Skeletal muscle tissue (tissue), 4 donors: ENCODE measurements around the gene ITPR1. TPM values are rescaled to one million over a fixed set of nuclear protein-coding genes. Genes with fewer than 3 reads are reported as not detected.

Source experiments
- H3K27ac ChIP-seq: one replicate; pipeline ENCODE4 v1.7.0; 2013; ENCODE audit warnings: mild to moderate bottlenecking, low read depth, low read length, inconsistent platforms
- H3K27me3 ChIP-seq, 3 donors: one replicate each; pipeline ENCODE4 v1.7.0; 2013; ENCODE audit warnings: low read length in 3 of 3; ENCODE audit not compliant: control insufficient read depth in 3 of 3, insufficient read depth in 3 of 3
- H3K36me3 ChIP-seq, 3 donors: one replicate each; pipeline ENCODE4 v1.7.0; 2013; ENCODE audit warnings: low read length in 3 of 3; ENCODE audit not compliant: control insufficient read depth in 3 of 3, insufficient read depth in 3 of 3
- H3K4me1 ChIP-seq, 3 donors: one replicate each; pipeline ENCODE4 v1.7.0; 2013; ENCODE audit warnings: low read length in 3 of 3, mild to moderate bottlenecking in 3 of 3; ENCODE audit not compliant: control insufficient read depth in 3 of 3, insufficient read depth in 3 of 3
- H3K4me3 ChIP-seq, 3 donors: one replicate each; pipeline ENCODE4 v1.7.0; 2013; ENCODE audit warnings: low read length in 3 of 3
- H3K9ac ChIP-seq, 3 donors: one replicate each; pipeline ENCODE4 v1.7.0; 2013; ENCODE audit warnings: low read length in 3 of 3, mild to moderate bottlenecking in 3 of 3, moderate library complexity in 2 of 3, low read depth in 1 of 3
- H3K9me3 ChIP-seq, 3 donors: one replicate each; pipeline ENCODE4 v1.7.0; 2013; ENCODE audit warnings: low read length in 3 of 3; ENCODE audit not compliant: control insufficient read depth in 3 of 3
- total RNA-seq: library from RNA; depleted of rRNA; stranded (reverse); fragments of >200 nt; gene quantifications from one replicate; pipeline ENCODE4 v1.2.3, GENCODE V29; 2014
- donor health status: Osteomylitis.

ITPR1 gene
- total RNA-seq, 1 donor from 2014 or later = 55.8 TPM

GRCh38 chr3:4476496-4476895 lies 16.7 kb upstream of the ITPR1 start:
- H3K27me3 ChIP-seq = peaks cover 0 to 8% (median 0%) of the 10 kb centered on the region in 3 donors
- no peak overlapping the region for H3K4me3 ChIP-seq
- no peak overlapping the region for H3K27ac ChIP-seq
- no peaks in the 10 kb centered on the region for H3K9me3 ChIP-seq
- no peaks in the 10 kb centered on the region for H3K36me3 ChIP-seq
- peaks cover 0 to 14% (median 0%) of the 10 kb centered on the region in 3 donors for H3K4me1 ChIP-seq
- H3K9ac ChIP-seq = no peak overlapping the region

DNA sequence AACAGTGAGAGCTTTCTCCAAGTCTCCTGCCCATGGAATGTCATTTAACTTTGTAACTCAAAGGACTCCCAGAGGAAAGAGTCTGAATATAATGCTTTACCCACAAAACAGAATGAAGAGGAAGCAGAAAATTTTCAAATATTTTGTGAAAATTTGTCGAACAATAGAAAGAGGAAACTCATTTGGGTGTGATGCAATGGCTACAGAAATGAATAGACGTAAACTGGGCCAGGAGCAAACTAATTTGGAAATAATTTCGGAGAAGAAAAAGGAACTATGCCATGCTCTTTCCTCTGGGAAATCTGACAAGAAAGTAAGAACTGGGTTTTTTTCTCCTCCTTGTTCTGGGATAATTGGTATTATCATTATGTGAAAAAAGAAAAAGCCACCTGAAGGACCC lies 14.9 kb upstream of the ITPR1 start:
- H3K4me3 ChIP-seq = no peak overlapping the region
- H3K27ac ChIP-seq = no peak overlapping the region
- H3K27me3 ChIP-seq = peaks cover 0 to 8% (median 0%) of the 10 kb centered on the region in 3 donors
- H3K9me3 ChIP-seq = no peaks in the 10 kb centered on the region
- peaks cover 0 to 14% (median 0%) of the 10 kb centered on the region in 3 donors for H3K4me1 ChIP-seq
- no peaks in the 10 kb centered on the region for H3K36me3 ChIP-seq
- H3K9ac ChIP-seq = no peak overlapping the region

DNA sequence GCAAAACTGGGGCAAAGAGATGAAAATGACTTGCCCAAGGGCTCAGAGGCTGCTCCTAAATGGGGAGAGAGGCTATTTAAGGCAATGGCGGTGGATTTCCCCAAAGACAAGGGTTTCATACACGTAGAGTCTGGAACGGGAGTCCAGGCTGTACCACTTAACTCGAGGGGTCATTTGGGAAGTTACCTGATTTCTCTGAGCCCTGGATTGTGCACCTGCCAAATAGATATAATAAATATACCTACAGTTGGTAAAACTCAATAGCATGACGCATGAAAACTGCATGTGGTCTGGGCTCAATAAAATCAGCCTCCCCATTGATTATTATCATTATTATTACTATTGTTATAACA lies 1.3 kb upstream of the ITPR1 start:
- Histone ChIP-seq H3K9ac (peak overlapping the region in 2 of 3 donors; percentile 83 to 87), H3K36me3 (no peaks in the 10 kb centered on the region), H3K27ac (no peak overlapping the region), H3K4me1 (peaks cover 10 to 20% (median 14%) of the 10 kb centered on the region in 3 donors), H3K27me3 (no peaks in the 10 kb centered on the region), H3K9me3 (no peaks in the 10 kb centered on the region), H3K4me3 (peak overlapping the region; percentile 81 to 90 (median 86))

GRCh38 chr3:4492208-4493013 lies 737 bp upstream of the ITPR1 start:
- no peaks in the 10 kb centered on the region for H3K9me3 ChIP-seq

DNA sequence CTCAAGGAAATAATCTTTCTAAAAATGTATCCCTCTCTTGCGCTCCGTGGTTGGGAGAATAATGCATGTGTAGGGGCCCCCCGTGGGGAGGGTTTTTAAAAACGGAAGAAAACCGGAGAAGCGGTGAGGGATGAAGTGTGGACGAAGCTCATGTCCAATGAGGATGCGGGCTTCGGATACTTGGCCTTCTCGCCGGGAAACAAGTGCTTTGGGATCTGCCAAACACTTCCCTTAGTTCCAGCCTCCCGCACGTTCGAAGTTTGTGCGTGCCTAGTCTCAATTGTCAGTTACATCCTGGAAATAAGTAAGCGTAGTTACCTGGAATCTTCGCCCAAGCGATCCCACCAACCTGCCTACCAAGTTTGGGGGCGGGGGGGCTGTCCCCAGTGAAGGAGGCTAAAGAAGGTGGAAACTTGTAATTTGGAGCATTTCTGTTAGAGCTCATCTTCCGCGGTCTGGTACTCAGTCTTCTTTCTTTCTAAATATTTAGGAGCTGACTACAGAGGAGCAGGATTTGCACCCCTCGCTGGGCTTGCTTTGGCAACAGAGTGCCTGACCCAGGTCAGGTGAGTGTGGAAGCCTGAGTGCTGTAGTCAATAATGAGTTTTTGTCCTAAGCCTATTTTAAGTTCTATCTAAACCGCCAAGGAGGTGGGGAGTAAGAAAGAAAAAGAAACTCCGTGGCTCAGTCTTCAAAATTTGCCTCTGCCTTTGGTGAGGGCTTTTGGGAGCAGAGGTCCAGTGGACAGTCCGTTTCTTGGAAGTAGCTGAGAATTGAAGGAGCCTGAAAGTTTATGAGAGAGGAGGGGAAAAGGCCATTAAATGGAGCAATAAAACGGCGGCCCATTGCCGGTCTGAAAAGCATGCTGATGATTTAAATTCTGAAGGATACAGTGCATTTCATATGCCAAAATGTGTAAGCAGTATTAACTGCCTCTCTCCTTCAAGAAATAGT lies 1.1 kb downstream of the ITPR1 start:
- no peaks in the 10 kb centered on the region for H3K27me3 ChIP-seq
- peaks cover 10 to 20% (median 14%) of the 10 kb centered on the region in 3 donors for H3K4me1 ChIP-seq
- H3K36me3 ChIP-seq = no peaks in the 10 kb centered on the region
- H3K4me3 ChIP-seq = peak overlapping the region; percentile 81 to 90 (median 86)
- peak overlapping the region; percentile 15 for H3K27ac ChIP-seq
- no peaks in the 10 kb centered on the region for H3K9me3 ChIP-seq
- peak overlapping the region; percentile 26 to 87 (median 83) for H3K9ac ChIP-seq

More at GRCh38 chr3:4492208-4493013, 737 bp upstream of the ITPR1 start:
- Histone ChIP-seq H3K9ac (peak overlapping the region; percentile 77 to 87 (median 83)), H3K27me3 (no peaks in the 10 kb centered on the region), H3K4me3 (peak overlapping the region; percentile 81 to 90 (median 86)), H3K27ac (peak overlapping the region; percentile 75), H3K4me1 (peaks cover 10 to 20% (median 14%) of the 10 kb centered on the region in 3 donors), H3K36me3 (no peaks in the 10 kb centered on the region)

- Histone ChIP-seq H3K9me3 (no peaks in the 10 kb centered on the region), H3K9ac (peak overlapping the region in 1 of 3 donors; percentile 83), H3K4me1 (peaks cover 10 to 20% (median 14%) of the 10 kb centered on the region in 3 donors), H3K4me3 (peak overlapping the region in 2 of 3 donors; percentile 81 to 86), H3K36me3 (no peaks in the 10 kb centered on the region), H3K27me3 (no peaks in the 10 kb centered on the region), H3K27ac (no peak overlapping the region)
Measured at GRCh38 chr3:4494895-4495264, 1.7 kb downstream of the ITPR1 start.

GRCh38 chr3:4495294-4496086 lies 2.3 kb downstream of the ITPR1 start:
- Histone ChIP-seq H3K4me1 (peaks cover 10 to 20% (median 14%) of the 10 kb centered on the region in 3 donors), H3K36me3 (no peaks in the 10 kb centered on the region), H3K4me3 (peak overlapping the region in 1 of 3 donors; percentile 86), H3K27me3 (no peaks in the 10 kb centered on the region), H3K27ac (no peak overlapping the region), H3K9ac (no peak overlapping the region), H3K9me3 (no peaks in the 10 kb centered on the region)

GRCh38 chr3:4496087-4496452 lies 2.9 kb downstream of the ITPR1 start:
- no peaks in the 10 kb centered on the region for H3K9me3 ChIP-seq
- peaks cover 10 to 20% (median 14%) of the 10 kb centered on the region in 3 donors for H3K4me1 ChIP-seq
- H3K4me3 ChIP-seq = no peak overlapping the region
- H3K36me3 ChIP-seq = no peaks in the 10 kb centered on the region
- no peak overlapping the region for H3K27ac ChIP-seq
- no peaks in the 10 kb centered on the region for H3K27me3 ChIP-seq
- H3K9ac ChIP-seq = no peak overlapping the region

DNA sequence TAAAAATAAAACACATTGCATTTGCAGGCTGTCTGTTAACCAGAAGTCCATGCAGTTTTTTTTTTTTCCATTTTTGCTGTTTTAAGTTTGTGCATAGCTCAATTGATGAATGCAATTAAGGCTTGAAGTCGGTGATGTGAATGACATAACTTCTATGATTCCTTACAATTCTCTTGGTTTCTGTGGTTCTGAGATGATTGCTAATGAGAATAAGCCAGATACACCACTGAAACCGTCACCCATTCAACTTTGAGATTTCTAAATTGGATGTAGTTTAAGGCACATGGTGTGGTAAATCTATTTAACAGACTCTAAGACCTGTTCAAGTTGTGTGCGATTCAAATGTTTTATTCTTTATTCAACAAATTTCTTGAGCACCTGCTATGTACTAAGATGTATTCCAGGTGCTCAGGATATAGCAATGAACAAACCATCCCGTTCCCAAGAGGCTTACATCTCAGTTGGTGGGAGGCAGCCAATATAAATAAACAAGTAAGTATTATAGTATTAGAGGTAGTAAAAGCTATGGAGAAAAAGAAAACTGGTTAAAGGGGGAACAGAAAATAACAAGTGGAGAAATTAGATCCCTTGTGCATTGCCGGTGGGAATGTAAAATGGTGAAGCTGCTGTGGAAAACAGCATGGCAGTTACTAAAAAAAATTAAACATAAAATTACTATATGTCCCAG lies 4.0 kb downstream of the ITPR1 start:
- H3K9me3 ChIP-seq = no peaks in the 10 kb centered on the region
- no peaks in the 10 kb centered on the region for H3K27me3 ChIP-seq
- H3K36me3 ChIP-seq = peaks cover 0 to 4% (median 0%) of the 10 kb centered on the region in 3 donors
- H3K27ac ChIP-seq = no peak overlapping the region
- peaks cover 5 to 13% (median 9%) of the 10 kb centered on the region in 3 donors for H3K4me1 ChIP-seq
- H3K4me3 ChIP-seq = no peak overlapping the region
- H3K9ac ChIP-seq = no peak overlapping the region
